SK-N-SH (cell line): ENCODE data around the gene GP1BA.

Experiments used
- EZH2phosphoT487 ChIP-seq: fragments of 200-600 bp; sonication (generic); IDR thresholded peaks from 2 replicates; pipeline ENCODE4 v1.6.1; 2017; ENCODE audit warnings: low read depth, mixed run types, mild to moderate bottlenecking, antibody characterized with exemption, moderate library complexity, borderline replicate concordance
- FOXM1 ChIP-seq: IDR thresholded peaks from 2 replicates; pipeline ENCODE4 v1.4.0; 2012; ENCODE audit warnings: low read depth, mild to moderate bottlenecking
- MXI1 ChIP-seq: IDR thresholded peaks from 2 replicates; pipeline ENCODE4 v1.6.1; 2012; ENCODE audit warnings: mild to moderate bottlenecking, low read depth, low read length, improper control_type of control experiment
- SIN3A ChIP-seq: IDR thresholded peaks from 2 replicates; pipeline ENCODE4 v1.6.1; 2012; ENCODE audit warnings: low read depth, mild to moderate bottlenecking, low read length, moderate library complexity, borderline replicate concordance
- TAF1 ChIP-seq: IDR thresholded peaks from 2 replicates; pipeline ENCODE4 v1.6.1; 2012; ENCODE audit warnings: low read depth, mild to moderate bottlenecking, low read length, moderate library complexity, borderline replicate concordance
- TCF12 ChIP-seq: IDR thresholded peaks from 2 replicates; pipeline ENCODE4 v1.4.0; 2012
- TEAD4 ChIP-seq: IDR thresholded peaks from 2 replicates; pipeline ENCODE4 v1.4.0; 2012; ENCODE audit warnings: mild to moderate bottlenecking, borderline replicate concordance; ENCODE audit not compliant: insufficient read depth
- USF2 ChIP-seq: fragments of 150-350 bp; IDR thresholded peaks from 2 replicates; pipeline ENCODE4 v1.6.1; 2017; ENCODE audit warnings: antibody characterized with exemption, low read length, low read depth, borderline replicate concordance
- TF ChIP-seq, protein P1 (sequence below): fragments of 200-600 bp; sonication (generic); IDR thresholded peaks from 2 replicates; pipeline ENCODE4 v1.6.1; 2017; ENCODE audit warnings: antibody characterized with exemption, mild to moderate bottlenecking, moderate library complexity

DNA sequence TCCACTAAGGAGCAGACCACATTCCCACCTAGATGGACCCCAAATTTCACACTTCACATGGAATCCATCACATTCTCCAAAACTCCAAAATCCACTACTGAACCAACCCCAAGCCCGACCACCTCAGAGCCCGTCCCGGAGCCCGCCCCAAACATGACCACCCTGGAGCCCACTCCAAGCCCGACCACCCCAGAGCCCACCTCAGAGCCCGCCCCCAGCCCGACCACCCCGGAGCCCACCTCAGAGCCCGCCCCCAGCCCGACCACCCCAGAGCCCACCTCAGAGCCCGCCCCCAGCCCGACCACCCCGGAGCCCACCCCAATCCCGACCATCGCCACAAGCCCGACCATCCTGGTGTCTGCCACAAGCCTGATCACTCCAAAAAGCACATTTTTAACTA, 1.6 kb downstream of the GP1BA start:
- TF ChIP-seq TAF1 (no peak), SIN3A (no peak), FOXM1 (no peak), MXI1 (no peak), TEAD4 (no peak), TCF12 (no peak), USF2 (no peak), EZH2phosphoT487 (no peak)
- TF ChIP-seq, protein P1, sequence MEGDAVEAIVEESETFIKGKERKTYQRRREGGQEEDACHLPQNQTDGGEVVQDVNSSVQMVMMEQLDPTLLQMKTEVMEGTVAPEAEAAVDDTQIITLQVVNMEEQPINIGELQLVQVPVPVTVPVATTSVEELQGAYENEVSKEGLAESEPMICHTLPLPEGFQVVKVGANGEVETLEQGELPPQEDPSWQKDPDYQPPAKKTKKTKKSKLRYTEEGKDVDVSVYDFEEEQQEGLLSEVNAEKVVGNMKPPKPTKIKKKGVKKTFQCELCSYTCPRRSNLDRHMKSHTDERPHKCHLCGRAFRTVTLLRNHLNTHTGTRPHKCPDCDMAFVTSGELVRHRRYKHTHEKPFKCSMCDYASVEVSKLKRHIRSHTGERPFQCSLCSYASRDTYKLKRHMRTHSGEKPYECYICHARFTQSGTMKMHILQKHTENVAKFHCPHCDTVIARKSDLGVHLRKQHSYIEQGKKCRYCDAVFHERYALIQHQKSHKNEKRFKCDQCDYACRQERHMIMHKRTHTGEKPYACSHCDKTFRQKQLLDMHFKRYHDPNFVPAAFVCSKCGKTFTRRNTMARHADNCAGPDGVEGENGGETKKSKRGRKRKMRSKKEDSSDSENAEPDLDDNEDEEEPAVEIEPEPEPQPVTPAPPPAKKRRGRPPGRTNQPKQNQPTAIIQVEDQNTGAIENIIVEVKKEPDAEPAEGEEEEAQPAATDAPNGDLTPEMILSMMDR: no peak
